Brain microvascular endothelial cell (primary cell): ENCODE results near the gene COL28A1.

Experiments used
- DNase-seq: peaks from one replicate; pipeline ENCODE4 v3.0.0-alpha.2; 2020
- H3K27ac ChIP-seq: fragments of 250-450 bp; sonication (Bioruptor Pico); 2 replicates; pipeline ENCODE4 v1.5.1; 2020; ENCODE audit warnings: mild to moderate bottlenecking, moderate library complexity
- H3K27me3 ChIP-seq: fragments of 250-450 bp; sonication (Bioruptor Pico); replicated peaks from 2 replicates; pipeline ENCODE4 v1.5.1; 2020; ENCODE audit warnings: mild to moderate bottlenecking
- H3K36me3 ChIP-seq: fragments of 250-450 bp; sonication (Bioruptor Pico); replicated peaks from 2 replicates; pipeline ENCODE4 v1.5.1; 2020; ENCODE audit warnings: mild to moderate bottlenecking
- H3K4me3 ChIP-seq: 2 replicates; pipeline ENCODE4 v1.5.1; 2011; ENCODE audit warnings: low read depth, mild to moderate bottlenecking, control low read depth, low read length, moderate library complexity
- CTCF ChIP-seq: IDR thresholded peaks from 2 replicates; pipeline ENCODE4 v1.5.1; 2011; ENCODE audit warnings: low read depth, mild to moderate bottlenecking, moderate library complexity, low read length, control low read depth, inconsistent platforms; ENCODE audit errors: missing control alignments
- in situ Hi-C: cut with HindIII; loops from 2 replicates; pipeline ENCODE4 v1.10.0; 2017; ENCODE audit warnings: low sequenced_read_pairs, low pct_ligation_motif_present

The COL28A1 gene

GRCh38 chr7:7516662-7517061 lies 19.0 kb downstream of the COL28A1 start:
- no peak for TF ChIP-seq CTCF
- no peak overlapping the region for H3K4me3 ChIP-seq
- no peak overlapping the region for H3K27ac ChIP-seq
- no peaks in the 10 kb centered on the region for H3K36me3 ChIP-seq
- no peak for DNase-seq
- in situ Hi-C loops = no loop called here
- H3K27me3 ChIP-seq = no peaks in the 10 kb centered on the region

GRCh38 chr7:7516156-7516555 lies 19.5 kb downstream of the COL28A1 start:
- H3K27ac ChIP-seq = no peak overlapping the region

DNA sequence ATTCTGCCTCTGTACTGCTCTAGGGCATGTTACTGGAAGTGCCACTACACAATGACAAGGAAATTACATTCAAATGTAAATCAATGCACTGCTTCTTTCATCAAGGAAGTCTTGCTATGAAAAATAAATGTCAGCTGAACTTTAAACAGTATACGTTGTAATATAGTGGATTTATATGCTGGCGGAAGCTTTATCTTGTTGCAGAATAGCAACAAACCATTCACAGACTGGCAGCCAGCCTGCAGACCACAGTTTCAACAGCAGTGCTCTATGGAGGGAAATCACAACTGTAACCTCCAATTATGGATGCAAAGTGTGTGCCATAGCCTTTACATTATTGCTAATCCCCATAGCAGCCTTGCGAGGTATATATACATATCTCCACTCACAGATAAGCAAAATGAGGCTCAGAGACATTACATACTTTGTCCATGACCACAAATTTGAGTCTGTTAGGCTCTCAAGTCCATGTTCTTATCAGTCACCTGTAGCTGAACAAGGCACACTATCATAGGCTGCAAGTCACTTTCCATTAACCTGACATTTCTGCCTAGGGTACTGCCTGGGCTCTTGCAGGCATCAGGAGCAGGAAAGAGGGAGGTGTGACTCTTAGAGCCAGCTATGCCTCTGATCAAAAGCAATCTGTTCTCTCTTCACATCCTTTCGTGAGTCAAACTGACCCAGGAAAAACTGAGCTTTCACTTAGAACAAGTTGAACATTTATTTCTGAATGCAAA lies 22.6 kb downstream of the COL28A1 start:
- no peak for TF ChIP-seq CTCF
- DNase-seq = no peak
- H3K27ac ChIP-seq = no peak overlapping the region
- H3K4me3 ChIP-seq = no peak overlapping the region
- in situ Hi-C loops = no loop called here
- H3K36me3 ChIP-seq = no peaks in the 10 kb centered on the region
- H3K27me3 ChIP-seq = no peaks in the 10 kb centered on the region

More at GRCh38 chr7:7516156-7516555, 19.5 kb downstream of the COL28A1 start:
- in situ Hi-C loops = no loop called here
- Histone ChIP-seq H3K4me3 (no peak overlapping the region), H3K27me3 (no peaks in the 10 kb centered on the region), H3K36me3 (no peaks in the 10 kb centered on the region)
- DNase-seq = no peak
- no peak for TF ChIP-seq CTCF

DNA sequence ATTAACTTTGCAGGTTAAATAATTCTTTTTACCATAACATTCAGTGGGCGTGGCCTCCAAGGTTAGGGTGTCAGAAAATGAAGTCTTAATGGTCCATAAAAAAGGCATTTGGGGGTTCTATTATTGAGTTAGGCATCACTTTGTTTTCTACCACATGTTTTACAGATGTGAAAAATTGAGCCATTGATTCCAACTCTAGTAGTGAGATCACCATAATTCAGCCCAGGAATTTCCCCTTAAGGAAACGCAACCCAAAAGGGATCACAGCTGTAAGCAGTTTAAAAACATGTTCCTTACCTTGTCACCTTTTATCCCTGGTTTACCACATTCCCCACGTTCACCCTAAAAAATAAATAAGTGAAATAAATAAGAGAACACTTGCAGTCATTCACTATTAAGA lies 24.9 kb downstream of the COL28A1 start:
- Histone ChIP-seq H3K36me3 (no peaks in the 10 kb centered on the region), H3K27me3 (no peaks in the 10 kb centered on the region), H3K4me3 (no peak overlapping the region), H3K27ac (no peak overlapping the region)
- in situ Hi-C loops = no loop called here
- no peak for TF ChIP-seq CTCF
- DNase-seq = no peak

DNA sequence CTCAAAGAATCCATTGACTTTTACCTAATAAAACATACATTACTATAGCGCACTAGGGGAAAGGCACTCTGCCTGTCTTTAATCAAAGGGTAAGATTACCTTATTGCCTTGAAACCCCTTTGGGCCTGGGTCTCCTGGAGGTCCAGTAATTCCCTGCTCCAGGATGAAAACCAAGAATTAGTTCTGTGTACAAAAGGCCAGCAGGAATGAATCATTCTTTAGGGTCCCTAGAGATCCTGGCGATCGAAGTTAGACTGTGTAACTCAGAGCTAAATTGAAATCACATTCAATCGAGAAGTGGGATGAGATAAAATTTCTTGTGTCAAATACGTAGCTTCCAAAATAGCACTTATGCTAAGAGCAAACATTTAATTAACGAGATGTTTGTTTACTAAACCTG lies 29.8 kb downstream of the COL28A1 start:
- no peak for TF ChIP-seq CTCF
- no peak overlapping the region for H3K4me3 ChIP-seq
- in situ Hi-C loops = no loop called here
- H3K36me3 ChIP-seq = no peaks in the 10 kb centered on the region
- no peaks in the 10 kb centered on the region for H3K27me3 ChIP-seq
- no peak for DNase-seq
- H3K27ac ChIP-seq = no peak overlapping the region
